Measurements from ENCODE around the gene KCNJ9.
A peak's percentile ranks its signal among the peaks of the same experiment; 100 is the strongest.
"Not testable (repeated sequence)": the region's sequence is repeated elsewhere in the genome, so short reads cannot be mapped to it uniquely, and the experiment has no call there.

The KCNJ9 gene

GRCh38 chr1:160047111-160047991 lies 34.0 kb upstream of the KCNJ9 start:
- H3K36me3 ChIP-seq (ENCODE audit: insufficient read depth, low read length) = no peaks in the 10 kb centered on the region
- no peak overlapping the region for H3K4me3 ChIP-seq (ENCODE audit: low read depth in 1 of 2, low read length in 2 of 2)
- no peak for TF ChIP-seq CTCF (IDR thresholded peaks at IDR 0.05; ENCODE audit: borderline replicate concordance, extremely low read depth, low read length, poor library complexity, severe bottlenecking)
- TF ChIP-seq EZH2 (IDR thresholded peaks at IDR 0.05; ENCODE audit: borderline replicate concordance, low read depth, low read length, severe bottlenecking) = no peak
- no peak overlapping the region for H3K9ac ChIP-seq (ENCODE audit: low read depth, low read length)
- no peaks in the 10 kb centered on the region for H3K79me2 ChIP-seq (ENCODE audit: insufficient read depth, low read length)
- H3K27ac ChIP-seq (ENCODE audit: low read length) = no peak overlapping the region
- H3K27me3 ChIP-seq (ENCODE audit: insufficient read depth, low read length, poor library complexity) = peaks cover 2% of the 10 kb centered on the region
- DNase-seq (no peak), ATAC-seq (ENCODE audit: insufficient read depth, low read depth) (no peak)
- H4K20me1 ChIP-seq (ENCODE audit: insufficient read depth, low read length) = no peaks in the 10 kb centered on the region
- H3K4me2 ChIP-seq (ENCODE audit: insufficient read depth, low read length) = peak overlapping the region; percentile 21; the same call in 1 of the 2 replicates
- H2AFZ ChIP-seq (ENCODE audit: low read depth, low read length) = no peak overlapping the region; the same call in 1 of the 2 replicates
- H3K9me3 ChIP-seq (ENCODE audit: insufficient read depth, low read length, severe bottlenecking) = no peaks in the 10 kb centered on the region
- peaks cover 6% of the 10 kb centered on the region for H3K4me1 ChIP-seq (ENCODE audit: insufficient read depth, low read length)

- H3K4me1 ChIP-seq (ENCODE audit: insufficient read depth, low read length) = peaks cover 6% of the 10 kb centered on the region
- H4K20me1 ChIP-seq (ENCODE audit: insufficient read depth, low read length) = no peaks in the 10 kb centered on the region
- no peak for ATAC-seq (ENCODE audit: insufficient read depth, low read depth)
- H3K4me2 ChIP-seq (ENCODE audit: insufficient read depth, low read length) = no peak overlapping the region
- H3K36me3 ChIP-seq (ENCODE audit: insufficient read depth, low read length) = no peaks in the 10 kb centered on the region
- no peaks in the 10 kb centered on the region for H3K79me2 ChIP-seq (ENCODE audit: insufficient read depth, low read length)
- no peak for DNase-seq
- H3K4me3 ChIP-seq (ENCODE audit: low read depth in 1 of 2, low read length in 2 of 2) = no peak overlapping the region
- TF ChIP-seq CTCF (IDR thresholded peaks at IDR 0.05; ENCODE audit: borderline replicate concordance, extremely low read depth, low read length, poor library complexity, severe bottlenecking) (no peak), EZH2 (IDR thresholded peaks at IDR 0.05; ENCODE audit: borderline replicate concordance, low read depth, low read length, severe bottlenecking) (no peak)
- H3K9ac ChIP-seq (ENCODE audit: low read depth, low read length) = no peak overlapping the region
- H3K9me3 ChIP-seq (ENCODE audit: insufficient read depth, low read length, severe bottlenecking) = no peaks in the 10 kb centered on the region
- no peak overlapping the region for H2AFZ ChIP-seq (ENCODE audit: low read depth, low read length)
- peaks cover 9% of the 10 kb centered on the region for H3K27me3 ChIP-seq (ENCODE audit: insufficient read depth, low read length, poor library complexity)
- H3K27ac ChIP-seq (ENCODE audit: low read length) = no peak overlapping the region
These were observed 33.0 kb upstream of the KCNJ9 start for GRCh38 chr1:160048335-160048734.

- peaks cover 12% of the 10 kb centered on the region for H3K27me3 ChIP-seq (ENCODE audit: insufficient read depth, low read length, poor library complexity)
- ATAC-seq (ENCODE audit: insufficient read depth, low read depth) = no peak
- no peak for DNase-seq
These were observed 32.2 kb upstream of the KCNJ9 start for GRCh38 chr1:160049101-160049500.

GRCh38 chr1:160050182-160050581 lies 31.2 kb upstream of the KCNJ9 start:
- DNase-seq; ATAC-seq (ENCODE audit: insufficient read depth, low read depth): not testable (repeated sequence)

More at GRCh38 chr1:160049101-160049500, 32.2 kb upstream of the KCNJ9 start:
- H2AFZ ChIP-seq (ENCODE audit: low read depth, low read length) = no peak overlapping the region
- H3K79me2 ChIP-seq (ENCODE audit: insufficient read depth, low read length) = no peaks in the 10 kb centered on the region
- no peaks in the 10 kb centered on the region for H3K36me3 ChIP-seq (ENCODE audit: insufficient read depth, low read length)
- H3K4me1 ChIP-seq (ENCODE audit: insufficient read depth, low read length) = peaks cover 6% of the 10 kb centered on the region
- no peak overlapping the region for H3K4me2 ChIP-seq (ENCODE audit: insufficient read depth, low read length)
- H3K9me3 ChIP-seq (ENCODE audit: insufficient read depth, low read length, severe bottlenecking) = no peaks in the 10 kb centered on the region
- no peak overlapping the region for H3K4me3 ChIP-seq (ENCODE audit: low read depth in 1 of 2, low read length in 2 of 2)
- TF ChIP-seq EZH2 (IDR thresholded peaks at IDR 0.05; ENCODE audit: borderline replicate concordance, low read depth, low read length, severe bottlenecking) (no peak), CTCF (IDR thresholded peaks at IDR 0.05; ENCODE audit: borderline replicate concordance, extremely low read depth, low read length, poor library complexity, severe bottlenecking) (no peak)
- H3K27ac ChIP-seq (ENCODE audit: low read length) = no peak overlapping the region
- H3K9ac ChIP-seq (ENCODE audit: low read depth, low read length) = no peak overlapping the region
- no peaks in the 10 kb centered on the region for H4K20me1 ChIP-seq (ENCODE audit: insufficient read depth, low read length)

More at GRCh38 chr1:160050182-160050581, 31.2 kb upstream of the KCNJ9 start:
- peaks cover 14% of the 10 kb centered on the region for H3K27me3 ChIP-seq (ENCODE audit: insufficient read depth, low read length, poor library complexity)
- not testable (repeated sequence) for H3K79me2 ChIP-seq (ENCODE audit: insufficient read depth, low read length); H4K20me1 ChIP-seq (ENCODE audit: insufficient read depth, low read length); H3K27ac ChIP-seq (ENCODE audit: low read length); H3K4me1 ChIP-seq (ENCODE audit: insufficient read depth, low read length); H3K4me2 ChIP-seq (ENCODE audit: insufficient read depth, low read length); H3K9ac ChIP-seq (ENCODE audit: low read depth, low read length); H3K36me3 ChIP-seq (ENCODE audit: insufficient read depth, low read length); H3K4me3 ChIP-seq (ENCODE audit: low read depth in 1 of 2, low read length in 2 of 2); H2AFZ ChIP-seq (ENCODE audit: low read depth, low read length); H3K9me3 ChIP-seq (ENCODE audit: insufficient read depth, low read length, severe bottlenecking)

Measured in DND-41 (cell line).